HuH-7 (cell line): ENCODE measurements around the gene CBX2.
A peak's percentile ranks its signal among the peaks of the same experiment; 100 is the strongest.
"Not testable (repeated sequence)": the region's sequence is repeated elsewhere in the genome, so short reads cannot be mapped to it uniquely, and the experiment has no call there.

Source experiments
- DNase-seq: peaks from one replicate; pipeline ENCODE4 v3.0.0; 2011; ENCODE audit warnings: low spot score

CBX2 gene

GRCh38 chr17:79769570-79770506, 8.1 kb upstream of the CBX2 start:
- no peak for DNase-seq

- no peak for DNase-seq
Observed at GRCh38 chr17:79771276-79771675, 6.7 kb upstream of the CBX2 start.

- DNase-seq: not testable (repeated sequence)
Observed at GRCh38 chr17:79772726-79773125, 5.2 kb upstream of the CBX2 start.

- DNase-seq: no peak
Observed at GRCh38 chr17:79774561-79774975, 3.4 kb upstream of the CBX2 start.

DNA sequence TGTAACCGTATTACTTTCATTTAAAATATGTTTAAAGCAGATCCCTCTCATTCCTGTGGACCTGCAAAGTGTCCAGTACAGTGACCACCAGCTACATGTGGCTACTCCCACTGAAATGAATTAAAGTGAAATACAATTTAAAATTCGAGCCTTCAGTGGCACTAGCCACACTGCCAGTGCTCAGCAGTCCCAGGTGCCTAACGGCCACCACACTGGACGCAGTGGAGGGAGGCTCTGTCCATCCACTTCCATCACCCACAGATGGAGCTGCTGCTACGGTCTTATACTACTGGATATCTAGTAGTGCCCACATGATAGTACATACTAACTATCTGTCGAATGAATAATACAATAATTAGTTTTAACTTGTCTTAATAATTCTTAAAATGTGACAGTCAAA, 2.3 kb upstream of the CBX2 start:
- DNase-seq: no peak

- no peak for DNase-seq
Observed at GRCh38 chr17:79776376-79777119, 1.4 kb upstream of the CBX2 start.

DNA sequence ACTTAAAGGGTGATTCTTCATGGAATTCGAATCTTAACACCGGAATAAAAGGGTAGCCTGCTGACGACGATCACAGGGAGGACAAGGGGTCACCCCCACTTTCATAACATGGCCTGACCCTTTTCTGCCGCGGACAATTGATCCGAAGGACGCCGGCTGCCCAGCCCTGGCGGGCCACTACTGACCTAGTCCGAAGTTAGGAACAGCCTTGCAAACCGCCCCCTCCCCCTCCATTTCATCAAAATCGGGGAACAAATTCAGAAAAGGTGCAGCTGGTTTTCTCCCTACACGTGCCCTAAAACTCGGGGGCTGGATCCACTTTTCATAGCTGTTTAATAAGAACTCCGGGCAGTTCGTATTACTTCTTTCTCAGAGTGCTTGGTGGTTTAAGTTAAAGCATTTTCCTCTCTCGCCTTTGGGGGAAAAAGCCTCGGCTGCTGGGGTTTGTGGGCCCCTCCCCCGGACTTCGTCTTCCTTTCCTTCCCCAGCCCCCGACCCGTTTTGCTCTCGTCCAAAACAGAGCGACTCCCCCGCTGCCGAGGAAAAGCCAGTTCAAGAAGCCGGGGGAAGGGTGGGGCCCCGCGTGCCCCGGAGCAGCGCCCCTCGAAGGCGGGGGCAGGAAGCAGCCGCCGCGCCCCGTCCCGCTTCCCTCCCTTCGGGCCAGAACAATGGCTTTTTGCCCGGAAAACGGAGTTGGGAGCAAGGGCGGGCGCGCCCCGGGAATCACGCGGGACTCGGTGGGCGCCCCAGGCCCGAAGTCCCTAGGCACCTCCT, 641 bp upstream of the CBX2 start:
- peak; percentile 76 for DNase-seq

GRCh38 chr17:79778504-79779083, 646 bp downstream of the CBX2 start:
- no peak for DNase-seq

DNA sequence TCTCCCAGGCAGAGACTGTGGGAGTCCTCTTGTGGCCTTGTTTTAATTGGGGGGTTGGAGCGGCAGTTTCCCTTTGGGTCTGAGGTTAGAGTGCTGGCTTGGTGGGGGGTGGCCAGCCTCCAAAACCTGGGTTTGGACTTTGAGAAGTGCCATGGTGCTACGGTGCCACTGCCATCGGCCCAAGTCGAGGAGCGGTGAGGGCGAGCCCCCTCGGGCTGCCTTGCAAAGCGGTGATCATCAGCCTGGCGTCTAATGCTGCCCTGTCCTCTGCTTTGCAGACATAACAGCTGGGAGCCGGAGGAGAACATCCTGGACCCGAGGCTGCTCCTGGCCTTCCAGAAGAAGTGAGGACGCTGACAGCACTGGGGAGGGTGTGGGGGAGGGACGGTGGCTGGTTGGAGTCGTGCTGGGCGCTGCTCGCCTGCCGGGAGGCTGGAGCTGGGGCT, 1.2 kb downstream of the CBX2 start:
- DNase-seq: no peak

GRCh38 chr17:79779661-79780365, 1.9 kb downstream of the CBX2 start:
- DNase-seq: no peak

DNA sequence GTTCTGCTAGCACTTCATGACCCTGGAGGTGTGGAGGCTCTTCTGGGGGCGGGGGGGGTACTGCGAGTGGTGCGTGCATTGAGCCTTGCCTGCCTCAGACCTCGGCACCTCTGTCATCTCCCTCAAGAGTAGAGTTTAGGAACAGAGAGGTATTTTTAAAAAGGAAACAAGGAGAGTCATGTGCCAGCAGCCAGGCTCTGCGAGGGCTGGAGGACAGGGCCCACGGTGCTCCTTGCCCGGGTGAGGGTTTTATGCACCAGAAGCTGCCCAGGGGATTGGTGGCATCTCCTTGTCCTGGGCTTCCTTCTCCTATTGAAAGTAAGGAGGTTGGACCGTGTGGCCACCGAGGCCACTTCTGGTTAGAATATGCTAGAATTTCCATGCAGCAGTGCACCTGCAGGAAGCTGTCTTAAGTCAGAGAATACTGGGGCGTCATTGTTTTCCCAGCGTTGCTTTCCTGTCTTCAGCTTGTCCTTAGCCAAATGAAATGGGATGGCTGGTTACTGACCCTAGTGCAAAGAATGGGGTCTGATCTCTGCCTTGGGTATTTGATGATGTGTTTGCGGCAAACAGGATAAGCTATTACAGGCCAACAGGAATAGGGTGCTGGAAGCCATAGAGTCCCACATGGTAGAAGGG, 3.2 kb downstream of the CBX2 start:
- no peak for DNase-seq

DNA sequence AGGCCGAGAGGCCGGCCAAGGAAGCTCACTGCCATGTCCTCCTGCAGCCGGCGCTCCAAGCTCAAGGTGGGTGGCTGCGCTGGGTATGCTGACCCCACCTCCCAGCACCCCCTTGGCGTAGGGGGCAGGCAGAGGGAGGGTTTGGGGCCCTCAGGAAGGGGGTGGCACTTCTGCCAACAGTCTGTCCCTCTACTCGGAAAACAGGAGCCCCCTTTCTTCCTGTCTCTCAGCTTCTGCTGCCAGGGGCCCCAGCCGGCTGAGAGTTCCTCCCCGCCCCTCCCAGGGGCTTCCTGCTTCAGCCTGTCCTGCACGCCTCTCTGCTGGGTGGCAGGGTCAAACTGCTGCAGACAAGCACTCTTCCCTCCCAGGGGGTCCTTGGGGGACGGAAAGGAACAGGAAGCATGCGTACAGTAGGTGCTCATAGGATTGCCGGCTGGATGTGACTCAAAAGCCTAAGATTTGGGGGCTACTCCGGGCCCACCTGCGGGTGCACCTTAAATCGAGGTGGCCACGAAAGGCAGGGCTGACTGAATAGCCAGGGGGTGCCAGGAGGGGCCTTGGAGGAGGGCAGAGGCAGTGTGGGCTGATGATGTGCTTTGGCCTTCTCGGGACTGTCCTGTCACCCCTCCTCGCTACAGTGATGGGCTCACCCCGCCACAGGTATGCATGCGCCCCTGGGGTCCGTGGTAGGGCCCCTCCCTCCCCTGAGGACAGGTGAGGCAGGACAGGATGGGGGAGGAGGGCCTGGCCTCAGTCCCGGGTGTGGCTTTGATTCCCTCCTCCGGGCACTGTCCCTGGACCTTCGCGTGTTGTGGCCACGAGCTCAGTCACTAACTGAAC, 4.0 kb downstream of the CBX2 start:
- no peak for DNase-seq

DNA sequence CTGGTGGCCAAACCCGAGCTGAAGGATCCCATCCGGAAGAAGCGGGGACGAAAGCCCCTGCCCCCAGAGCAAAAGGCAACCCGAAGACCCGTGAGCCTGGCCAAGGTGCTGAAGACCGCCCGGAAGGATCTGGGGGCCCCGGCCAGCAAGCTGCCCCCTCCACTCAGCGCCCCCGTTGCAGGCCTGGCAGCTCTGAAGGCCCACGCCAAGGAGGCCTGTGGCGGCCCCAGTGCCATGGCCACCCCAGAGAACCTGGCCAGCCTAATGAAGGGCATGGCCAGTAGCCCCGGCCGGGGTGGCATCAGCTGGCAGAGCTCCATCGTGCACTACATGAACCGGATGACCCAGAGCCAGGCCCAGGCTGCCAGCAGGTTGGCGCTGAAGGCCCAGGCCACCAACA, 5.9 kb downstream of the CBX2 start:
- no peak for DNase-seq

DNA sequence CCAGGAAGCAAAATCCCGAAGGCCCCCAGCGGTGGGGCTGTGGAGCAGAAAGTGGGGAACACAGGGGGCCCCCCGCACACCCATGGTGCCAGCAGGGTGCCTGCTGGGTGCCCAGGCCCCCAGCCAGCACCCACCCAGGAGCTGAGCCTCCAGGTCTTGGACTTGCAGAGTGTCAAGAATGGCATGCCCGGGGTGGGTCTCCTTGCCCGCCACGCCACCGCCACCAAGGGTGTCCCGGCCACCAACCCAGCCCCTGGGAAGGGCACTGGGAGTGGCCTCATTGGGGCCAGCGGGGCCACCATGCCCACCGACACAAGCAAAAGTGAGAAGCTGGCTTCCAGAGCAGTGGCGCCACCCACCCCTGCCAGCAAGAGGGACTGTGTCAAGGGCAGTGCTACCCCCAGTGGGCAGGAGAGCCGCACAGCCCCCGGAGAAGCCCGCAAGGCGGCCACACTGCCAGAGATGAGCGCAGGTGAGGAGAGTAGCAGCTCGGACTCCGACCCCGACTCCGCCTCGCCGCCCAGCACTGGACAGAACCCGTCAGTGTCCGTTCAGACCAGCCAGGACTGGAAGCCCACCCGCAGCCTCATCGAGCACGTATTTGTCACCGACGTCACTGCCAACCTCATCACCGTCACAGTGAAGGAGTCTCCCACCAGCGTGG, 6.5 kb downstream of the CBX2 start:
- DNase-seq: no peak

- DNase-seq: no peak
Observed at GRCh38 chr17:79785017-79785899, 7.3 kb downstream of the CBX2 start.

- DNase-seq: no peak
Observed at GRCh38 chr17:79785900-79786810, 8.2 kb downstream of the CBX2 start.

DNA sequence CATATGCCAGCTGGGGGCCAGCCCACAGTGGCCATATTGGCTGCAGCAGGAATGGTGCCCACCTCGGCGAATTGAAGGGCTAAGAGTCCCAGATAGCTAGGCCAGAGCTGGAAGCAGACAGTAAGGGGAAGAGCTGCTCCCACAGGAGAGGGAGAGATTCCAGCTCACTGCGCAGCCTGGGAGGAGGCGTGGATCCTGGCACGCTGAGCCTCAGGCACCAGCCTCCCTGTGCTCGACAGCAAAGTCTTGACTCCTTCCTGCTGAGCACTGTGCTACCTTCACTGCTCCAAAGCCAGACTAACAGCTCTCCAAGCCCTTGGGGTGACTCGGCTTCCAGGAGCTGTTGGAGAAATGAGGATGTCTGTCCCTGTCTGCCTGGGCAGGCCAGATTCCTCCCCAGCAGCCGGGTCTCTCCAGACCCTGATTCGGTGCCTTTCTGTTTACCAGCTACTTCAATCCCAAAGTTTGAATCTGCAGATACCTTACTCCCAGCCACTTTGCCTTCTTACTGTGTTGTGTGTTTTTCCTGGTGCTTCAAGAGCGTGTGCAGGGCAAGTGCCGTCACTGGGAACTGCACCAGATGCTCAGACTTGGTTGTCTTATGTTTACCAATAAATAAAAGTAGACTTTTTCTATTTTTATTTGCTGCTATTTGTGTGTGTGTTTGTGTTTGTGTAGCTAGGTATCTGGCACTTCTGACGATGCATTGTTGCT, 9.1 kb downstream of the CBX2 start:
- no peak for DNase-seq
